ENCODE results near the gene PRMT7.

DNA sequence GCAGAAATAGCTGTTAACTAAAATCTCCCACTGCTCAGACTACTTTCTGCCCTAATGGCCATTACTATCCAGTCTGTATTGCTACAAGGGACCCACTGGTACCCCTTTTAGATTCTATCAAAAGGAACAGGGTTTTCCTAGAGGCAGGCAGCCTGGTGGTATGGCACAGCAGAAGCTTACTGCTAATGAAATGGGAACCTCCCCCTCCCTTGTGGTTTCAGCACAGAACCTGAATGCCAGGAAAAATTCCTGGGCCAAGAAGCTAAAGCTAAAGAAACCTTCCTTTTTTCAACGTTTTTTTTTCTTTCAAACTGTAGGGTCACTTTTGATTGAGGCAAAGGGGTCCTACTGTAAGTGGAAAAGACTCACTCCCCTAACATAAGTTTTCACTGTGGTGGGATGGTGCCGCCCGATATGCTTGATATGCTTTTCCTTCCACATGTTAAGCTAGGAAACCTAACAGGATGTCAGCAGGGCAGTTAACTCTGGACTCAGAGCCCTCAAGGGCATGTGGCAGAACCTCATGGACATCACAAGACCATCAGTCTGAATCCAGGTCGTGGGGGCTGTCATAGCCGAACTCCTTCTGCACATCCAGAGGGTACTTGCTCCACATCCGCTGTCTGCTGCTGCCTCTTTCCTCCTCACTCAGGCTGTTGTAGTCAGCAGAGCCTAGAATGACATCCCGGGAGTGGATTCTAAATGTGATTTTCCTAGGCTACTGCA, 9.9 kb upstream of the PRMT7 start:
- TF ChIP-seq, protein P1, sequence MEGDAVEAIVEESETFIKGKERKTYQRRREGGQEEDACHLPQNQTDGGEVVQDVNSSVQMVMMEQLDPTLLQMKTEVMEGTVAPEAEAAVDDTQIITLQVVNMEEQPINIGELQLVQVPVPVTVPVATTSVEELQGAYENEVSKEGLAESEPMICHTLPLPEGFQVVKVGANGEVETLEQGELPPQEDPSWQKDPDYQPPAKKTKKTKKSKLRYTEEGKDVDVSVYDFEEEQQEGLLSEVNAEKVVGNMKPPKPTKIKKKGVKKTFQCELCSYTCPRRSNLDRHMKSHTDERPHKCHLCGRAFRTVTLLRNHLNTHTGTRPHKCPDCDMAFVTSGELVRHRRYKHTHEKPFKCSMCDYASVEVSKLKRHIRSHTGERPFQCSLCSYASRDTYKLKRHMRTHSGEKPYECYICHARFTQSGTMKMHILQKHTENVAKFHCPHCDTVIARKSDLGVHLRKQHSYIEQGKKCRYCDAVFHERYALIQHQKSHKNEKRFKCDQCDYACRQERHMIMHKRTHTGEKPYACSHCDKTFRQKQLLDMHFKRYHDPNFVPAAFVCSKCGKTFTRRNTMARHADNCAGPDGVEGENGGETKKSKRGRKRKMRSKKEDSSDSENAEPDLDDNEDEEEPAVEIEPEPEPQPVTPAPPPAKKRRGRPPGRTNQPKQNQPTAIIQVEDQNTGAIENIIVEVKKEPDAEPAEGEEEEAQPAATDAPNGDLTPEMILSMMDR (IDR thresholded peaks at IDR 0.05), result no peak
- TF ChIP-seq EZH2 (IDR thresholded peaks at IDR 0.05; ENCODE audit: borderline replicate concordance, insufficient read depth, low read depth, low read length, poor library complexity, severe bottlenecking), result no peak
